DND-41 (cell line): ENCODE measurements around the gene ORM2.
A peak's percentile ranks its signal among the peaks of the same experiment; 100 is the strongest.

Experiments used
- ATAC-seq: fragments of 200-7000 bp; cut with Tn5 transposase; 3 replicates; pipeline ENCODE4 v1.9.1; 2021; ENCODE audit warnings: low read depth; ENCODE audit not compliant: insufficient read depth
- DNase-seq: peaks from one replicate; pipeline ENCODE4 v3.0.0-alpha.2; 2020
- H2AFZ ChIP-seq: 2 replicates; pipeline ENCODE4 v1.6.0; 2012; ENCODE audit warnings: low read depth, low read length
- H3K27ac ChIP-seq: 2 replicates; pipeline ENCODE4 v1.5.1; 2012; ENCODE audit warnings: low read length, inconsistent platforms
- H3K27me3 ChIP-seq: fragments of 200-600 bp; sonication (generic); 2 replicates; pipeline ENCODE4 v1.6.0; 2012; ENCODE audit warnings: low read length, mild to moderate bottlenecking, inconsistent platforms; ENCODE audit not compliant: insufficient read depth, poor library complexity
- H3K36me3 ChIP-seq: 2 replicates; pipeline ENCODE4 v1.5.1; 2012; ENCODE audit warnings: low read length, inconsistent platforms; ENCODE audit not compliant: insufficient read depth
- H3K4me1 ChIP-seq: 2 replicates; pipeline ENCODE4 v1.5.1; 2012; ENCODE audit warnings: mild to moderate bottlenecking, low read length; ENCODE audit not compliant: insufficient read depth
- H3K4me2 ChIP-seq: 2 replicates; pipeline ENCODE4 v1.6.0; 2012; ENCODE audit warnings: mild to moderate bottlenecking, moderate library complexity, low read length, inconsistent platforms; ENCODE audit not compliant: insufficient read depth
- H3K4me3 ChIP-seq, 2 experiments: fragments of 200-600 bp in 1 of 2; shearing (Covaris generic) in 1 of 2; 2 replicates each; pipeline ENCODE4 v1.5.1; 2012 to 2016; ENCODE audit warnings: inconsistent platforms in 2 of 2, low read length in 2 of 2, mild to moderate bottlenecking in 2 of 2, low read depth in 1 of 2, moderate library complexity in 1 of 2
- H3K79me2 ChIP-seq: 2 replicates; pipeline ENCODE4 v1.6.0; 2012; ENCODE audit warnings: low read length, inconsistent platforms; ENCODE audit not compliant: insufficient read depth
- H3K9ac ChIP-seq: 2 replicates; pipeline ENCODE4 v1.6.0; 2012; ENCODE audit warnings: low read depth, mild to moderate bottlenecking, inconsistent platforms, low read length, moderate library complexity
- H3K9me3 ChIP-seq: 2 replicates; pipeline ENCODE4 v1.5.1; 2012; ENCODE audit warnings: low read length, moderate library complexity, mild to moderate bottlenecking, inconsistent platforms; ENCODE audit not compliant: insufficient read depth, severe bottlenecking
- H4K20me1 ChIP-seq: 2 replicates; pipeline ENCODE4 v1.6.0; 2012; ENCODE audit warnings: low read length; ENCODE audit not compliant: insufficient read depth
- CTCF ChIP-seq: IDR thresholded peaks from 2 replicates; pipeline ENCODE4 v1.5.1; 2012; ENCODE audit warnings: borderline replicate concordance, low read length, moderate library complexity, mild to moderate bottlenecking; ENCODE audit not compliant: poor library complexity, severe bottlenecking; ENCODE audit errors: extremely low read depth
- EZH2 ChIP-seq: IDR thresholded peaks from 3 replicates; pipeline ENCODE4 v1.6.1; 2012; ENCODE audit warnings: borderline replicate concordance, low read depth, mild to moderate bottlenecking, moderate library complexity, low read length, inconsistent platforms; ENCODE audit not compliant: severe bottlenecking

The ORM2 gene

DNA sequence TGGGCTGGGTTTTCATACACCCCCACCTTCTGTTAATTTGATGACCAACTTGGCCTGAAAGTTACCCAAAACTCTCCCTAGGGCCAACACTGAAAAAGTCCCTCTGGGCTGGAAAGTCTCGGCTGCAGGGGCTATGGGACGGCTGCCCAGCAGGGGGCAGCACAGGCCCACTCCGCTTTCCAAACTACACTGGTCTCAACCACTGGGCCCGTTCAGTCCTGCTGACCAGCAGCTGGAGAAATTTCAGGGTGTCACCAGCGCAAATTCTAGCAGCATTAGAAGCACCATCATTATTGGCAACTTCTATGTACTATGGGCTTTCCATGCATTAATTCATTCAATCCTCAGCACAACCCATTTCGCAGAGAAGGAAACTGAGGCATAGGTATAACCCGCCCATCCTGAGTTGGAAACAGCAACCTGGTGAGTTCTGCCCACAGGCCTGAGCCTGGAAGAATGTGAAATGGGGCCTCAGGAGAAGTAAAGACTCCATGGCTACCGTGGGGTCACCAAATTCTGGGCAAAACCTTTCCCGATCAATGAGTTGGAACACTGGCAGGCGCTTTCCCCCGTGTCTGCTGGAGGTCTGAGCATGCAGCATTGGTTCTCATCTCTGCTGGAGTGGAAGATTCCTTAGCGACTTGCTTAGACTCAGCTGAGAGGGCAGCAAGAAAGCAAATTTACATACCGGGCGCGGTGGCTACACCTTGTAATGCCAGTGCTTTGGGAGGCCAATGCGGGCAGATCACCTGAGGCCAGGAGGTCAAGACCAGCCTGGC is 9.7 kb downstream of the ORM2 start:
- Histone ChIP-seq H3K36me3 (peaks cover 95% of the 10 kb centered on the region), H3K4me1 (no peaks in the 10 kb centered on the region), H3K9me3 (no peaks in the 10 kb centered on the region), H2AFZ (no peak overlapping the region), H3K27ac (0 out of 2 replicates have a peak overlapping the region, but pooled peaks have one; percentile 20), H3K27me3 (no peaks in the 10 kb centered on the region), H4K20me1 (no peaks in the 10 kb centered on the region), H3K9ac (no peak overlapping the region), H3K79me2 (no peaks in the 10 kb centered on the region), H3K4me2 (no peak overlapping the region), H3K4me3 (no peak overlapping the region)
- TF ChIP-seq EZH2 (no peak), CTCF (peak; percentile 82)
- DNase-seq (peak; percentile 45), ATAC-seq (peak; percentile 69; the same call in 2 of the 3 replicates)

DNA sequence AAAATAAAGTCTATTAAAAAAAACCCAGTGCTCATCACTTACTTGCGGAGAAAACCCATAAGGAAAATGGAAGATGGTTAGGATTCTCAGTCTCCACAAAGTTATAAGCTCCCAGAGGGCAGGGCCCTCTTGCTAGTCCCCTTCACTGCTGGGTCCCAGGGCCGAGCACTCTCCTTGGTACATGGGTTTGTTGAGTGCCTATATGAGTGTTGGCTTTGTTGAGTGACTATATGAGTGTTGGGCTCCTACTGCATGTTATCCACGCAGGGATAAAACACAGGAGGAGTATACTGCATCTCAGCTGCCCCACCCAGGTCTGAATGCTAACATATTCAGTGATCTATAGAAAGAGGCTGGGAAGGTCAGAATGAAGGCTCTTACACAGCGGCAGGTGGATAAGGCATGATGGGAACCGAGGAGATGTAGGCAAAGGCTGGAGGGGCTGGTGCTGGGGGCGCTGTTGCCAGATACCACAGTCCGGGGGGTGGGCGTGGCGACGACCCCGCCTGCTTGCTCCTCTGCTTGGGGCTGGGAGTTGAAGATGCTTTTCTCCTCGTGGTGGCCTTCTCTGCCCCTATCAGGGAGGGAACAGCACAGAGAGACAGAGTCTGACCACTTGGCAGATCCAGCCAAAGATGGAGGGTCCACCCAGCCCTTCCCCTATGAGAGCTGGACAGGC is 11.6 kb downstream of the ORM2 start:
- TF ChIP-seq CTCF (no peak), EZH2 (no peak)
- ATAC-seq (no peak), DNase-seq (no peak)
- H3K9me3 ChIP-seq: no peaks in the 10 kb centered on the region
- no peaks in the 10 kb centered on the region for H3K79me2 ChIP-seq
- H4K20me1 ChIP-seq: no peaks in the 10 kb centered on the region
- no peak overlapping the region for H3K4me2 ChIP-seq
- no peak overlapping the region for H3K4me3 ChIP-seq
- H3K9ac ChIP-seq: no peak overlapping the region
- no peak overlapping the region for H2AFZ ChIP-seq
- no peak overlapping the region for H3K27ac ChIP-seq
- peaks cover 95% of the 10 kb centered on the region for H3K36me3 ChIP-seq
- H3K27me3 ChIP-seq: no peaks in the 10 kb centered on the region
- no peaks in the 10 kb centered on the region for H3K4me1 ChIP-seq

DNA sequence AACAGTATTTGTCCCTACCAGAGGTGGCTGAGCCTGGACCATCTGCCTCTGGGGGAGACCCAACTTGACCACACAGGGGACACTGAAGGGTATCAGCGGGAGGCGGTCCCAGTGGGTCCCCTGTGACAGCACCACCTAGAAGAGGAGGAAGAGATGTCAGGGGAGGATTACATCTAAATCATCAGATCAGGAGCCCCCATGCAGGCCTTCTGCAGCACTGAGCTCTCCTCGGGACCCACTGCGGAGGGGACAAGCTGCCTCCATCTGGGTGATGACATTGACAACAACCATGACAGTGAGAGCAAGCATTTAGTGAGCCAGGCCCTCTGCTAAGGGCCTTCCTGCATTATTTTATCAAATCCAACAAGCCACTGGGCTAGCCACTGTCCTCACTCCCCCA is 12.3 kb downstream of the ORM2 start:
- no peak overlapping the region for H2AFZ ChIP-seq
- no peaks in the 10 kb centered on the region for H3K27me3 ChIP-seq
- no peak for ATAC-seq
- no peaks in the 10 kb centered on the region for H4K20me1 ChIP-seq
- TF ChIP-seq EZH2: no peak
- no peak for TF ChIP-seq CTCF
- no peak overlapping the region for H3K27ac ChIP-seq
- H3K4me2 ChIP-seq: no peak overlapping the region
- no peak overlapping the region for H3K9ac ChIP-seq
- H3K4me3 ChIP-seq: no peak overlapping the region
- H3K9me3 ChIP-seq: no peaks in the 10 kb centered on the region
- H3K4me1 ChIP-seq: no peaks in the 10 kb centered on the region
- no peak for DNase-seq
- H3K36me3 ChIP-seq: peaks cover 96% of the 10 kb centered on the region
- H3K79me2 ChIP-seq: no peaks in the 10 kb centered on the region
